Fibroblast of peridontal ligament (primary cell): Measurements from ENCODE around the gene FNBP1.

Experiments
- DNase-seq: peaks from one replicate; pipeline ENCODE4 v3.0.0-alpha.2; 2010; ENCODE audit errors: extremely low read depth

FNBP1 gene

GRCh38 chr9:130045725-130046450, 2.9 kb upstream of the FNBP1 start:
- DNase-seq = no peak

- peak; percentile 59 for DNase-seq
Measured at GRCh38 chr9:130043654-130044623, 950 bp upstream of the FNBP1 start.

- no peak for DNase-seq
Measured at GRCh38 chr9:130042406-130042884, 544 bp downstream of the FNBP1 start.

- no peak for DNase-seq
Measured at GRCh38 chr9:130041648-130042405, 1.2 kb downstream of the FNBP1 start.

- DNase-seq = no peak
Measured at GRCh38 chr9:130040984-130041647, 1.9 kb downstream of the FNBP1 start.

GRCh38 chr9:130039528-130040147, 3.4 kb downstream of the FNBP1 start:
- no peak for DNase-seq

GRCh38 chr9:130036099-130036498, 6.9 kb downstream of the FNBP1 start:
- no peak for DNase-seq

- peak; percentile 84 for DNase-seq
Measured at GRCh38 chr9:130034570-130034969, 8.4 kb downstream of the FNBP1 start.

- peak; percentile 18 for DNase-seq
Measured at GRCh38 chr9:130030651-130031127, 12.3 kb downstream of the FNBP1 start.

GRCh38 chr9:130029223-130029973, 13.6 kb downstream of the FNBP1 start:
- no peak for DNase-seq

GRCh38 chr9:130028493-130029222, 14.3 kb downstream of the FNBP1 start:
- no peak for DNase-seq

- DNase-seq = no peak
Measured at GRCh38 chr9:130027533-130028365, 15.2 kb downstream of the FNBP1 start.

- DNase-seq = no peak
Measured at GRCh38 chr9:130026583-130027340, 16.2 kb downstream of the FNBP1 start.

GRCh38 chr9:130024597-130024994, 18.4 kb downstream of the FNBP1 start:
- no peak for DNase-seq

- DNase-seq = no peak
Measured at GRCh38 chr9:130023994-130024596, 18.9 kb downstream of the FNBP1 start.

GRCh38 chr9:130023144-130023787, 19.7 kb downstream of the FNBP1 start:
- no peak for DNase-seq
